CD4-positive, alpha-beta T cell treated with Interleukin-10 for 1 hour (primary cell): ENCODE data around the gene CDKN1A.
"Not testable (repeated sequence)": the region's sequence is repeated elsewhere in the genome, so short reads cannot be mapped to it uniquely, and the experiment has no call there.

ENCODE experiments used
- DNase-seq: peaks from one replicate; pipeline ENCODE4 v3.0.0-alpha.2; 2020

Gene CDKN1A

DNA sequence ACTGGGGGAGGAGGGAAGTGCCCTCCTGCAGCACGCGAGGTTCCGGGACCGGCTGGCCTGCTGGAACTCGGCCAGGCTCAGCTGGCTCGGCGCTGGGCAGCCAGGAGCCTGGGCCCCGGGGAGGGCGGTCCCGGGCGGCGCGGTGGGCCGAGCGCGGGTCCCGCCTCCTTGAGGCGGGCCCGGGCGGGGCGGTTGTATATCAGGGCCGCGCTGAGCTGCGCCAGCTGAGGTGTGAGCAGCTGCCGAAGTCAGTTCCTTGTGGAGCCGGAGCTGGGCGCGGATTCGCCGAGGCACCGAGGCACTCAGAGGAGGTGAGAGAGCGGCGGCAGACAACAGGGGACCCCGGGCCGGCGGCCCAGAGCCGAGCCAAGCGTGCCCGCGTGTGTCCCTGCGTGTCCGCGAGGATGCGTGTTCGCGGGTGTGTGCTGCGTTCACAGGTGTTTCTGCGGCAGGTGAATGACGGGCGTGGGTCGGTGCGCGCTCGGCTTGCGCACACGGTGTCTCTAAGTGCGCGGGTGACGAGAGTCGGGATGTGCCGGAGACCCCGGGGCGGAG, at the start of gene CDKN1A:
Gene CDKN1A (plus strand): TSS at position 227 of the 555 bp plus-strand sequence. CDS start 5,388 bp downstream, outside the sequence.
- peak; percentile 84 for DNase-seq

DNA sequence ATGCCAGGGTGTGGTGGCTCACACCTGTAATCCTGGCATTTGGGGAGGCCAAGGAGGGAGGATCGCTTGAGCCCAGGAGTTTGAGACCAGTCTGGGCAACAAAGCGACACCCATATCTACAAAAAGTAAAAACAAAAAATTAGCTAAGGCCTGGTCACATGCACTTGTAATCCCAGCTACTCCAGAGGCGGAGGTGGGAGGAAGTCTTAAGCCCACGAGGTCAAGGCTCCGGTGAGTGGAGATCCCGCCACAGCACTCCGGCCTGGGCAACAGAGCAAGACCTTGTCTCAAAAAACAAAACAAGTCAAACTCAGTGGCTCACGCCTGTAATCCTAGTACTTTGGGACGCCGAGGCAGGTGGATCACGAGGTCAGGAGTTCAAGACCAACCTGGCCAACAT, 48.7 kb upstream of the CDKN1A start:
- no peak for DNase-seq

DNA sequence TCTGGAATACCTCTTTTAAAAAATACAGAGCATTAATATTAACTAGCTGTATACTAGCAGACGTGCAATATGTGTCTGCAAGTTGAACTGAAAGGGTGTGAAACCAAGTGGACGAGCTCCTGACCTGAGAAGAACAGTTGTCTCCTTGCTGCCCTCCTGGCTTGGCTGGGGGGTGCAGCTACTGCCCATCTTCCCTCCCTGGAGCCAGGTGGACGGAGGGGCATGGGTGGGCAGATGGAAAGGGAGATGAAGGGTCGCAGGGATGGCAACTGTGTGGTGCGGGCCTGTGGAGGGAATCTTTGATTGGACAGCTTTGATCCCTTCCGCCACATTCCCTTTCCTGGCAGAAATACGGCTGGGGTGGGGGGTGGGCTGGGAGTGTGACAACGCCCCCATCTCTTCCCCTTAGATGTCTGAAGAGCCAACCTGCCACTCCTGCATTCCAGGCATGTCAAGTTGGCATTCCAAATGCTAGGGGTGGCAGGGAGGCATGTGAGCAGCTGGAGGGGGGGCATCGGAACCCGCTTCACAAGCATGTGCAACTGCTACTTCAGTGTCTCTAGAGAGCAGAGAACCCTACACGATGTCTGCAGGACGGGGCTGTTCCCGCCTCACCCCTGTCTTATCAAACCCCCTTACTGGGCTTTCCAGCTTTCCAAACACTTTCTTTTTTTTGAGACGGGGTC, 47.0 kb upstream of the CDKN1A start:
- DNase-seq, result no peak

DNA sequence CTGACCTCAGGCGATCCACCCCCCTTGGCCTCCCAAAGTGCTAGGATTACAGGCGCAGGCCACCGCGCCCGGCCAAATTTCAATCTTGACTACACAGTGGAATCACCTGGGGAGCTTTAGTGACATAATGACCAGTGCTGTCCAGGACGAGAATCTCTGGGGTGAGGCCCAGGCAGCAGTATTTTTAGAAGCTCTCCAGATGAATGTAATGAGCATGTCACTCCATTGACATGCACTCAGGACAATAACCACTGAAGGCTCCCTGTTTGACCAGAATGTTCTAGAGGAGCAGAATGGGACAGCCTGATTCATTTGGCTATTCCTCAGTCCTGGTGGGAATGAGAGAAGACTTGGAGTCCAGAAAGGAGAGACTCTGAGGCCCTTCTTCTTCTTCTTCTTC, 45.1 kb upstream of the CDKN1A start:
- no peak for DNase-seq

DNA sequence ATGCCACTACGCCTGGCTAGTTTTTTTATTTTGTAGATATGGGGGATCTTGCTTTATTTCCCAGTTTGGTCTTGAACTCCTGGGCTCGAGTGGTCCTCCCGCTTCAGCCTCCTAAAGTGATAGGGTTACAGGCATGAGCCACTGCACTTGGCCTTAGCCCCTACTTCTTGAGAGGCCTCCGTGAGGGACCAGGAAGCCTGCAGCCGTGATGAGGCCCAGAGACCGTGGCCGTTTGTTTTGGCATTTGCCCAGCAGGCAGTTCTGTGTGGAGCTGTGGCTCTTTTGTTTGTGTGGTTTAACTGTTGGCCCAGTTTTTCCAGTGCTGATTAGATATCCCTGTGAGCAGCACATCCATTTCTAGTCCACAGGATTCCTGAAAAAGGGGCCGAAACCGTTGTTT, 44.6 kb upstream of the CDKN1A start:
- no peak for DNase-seq

DNA sequence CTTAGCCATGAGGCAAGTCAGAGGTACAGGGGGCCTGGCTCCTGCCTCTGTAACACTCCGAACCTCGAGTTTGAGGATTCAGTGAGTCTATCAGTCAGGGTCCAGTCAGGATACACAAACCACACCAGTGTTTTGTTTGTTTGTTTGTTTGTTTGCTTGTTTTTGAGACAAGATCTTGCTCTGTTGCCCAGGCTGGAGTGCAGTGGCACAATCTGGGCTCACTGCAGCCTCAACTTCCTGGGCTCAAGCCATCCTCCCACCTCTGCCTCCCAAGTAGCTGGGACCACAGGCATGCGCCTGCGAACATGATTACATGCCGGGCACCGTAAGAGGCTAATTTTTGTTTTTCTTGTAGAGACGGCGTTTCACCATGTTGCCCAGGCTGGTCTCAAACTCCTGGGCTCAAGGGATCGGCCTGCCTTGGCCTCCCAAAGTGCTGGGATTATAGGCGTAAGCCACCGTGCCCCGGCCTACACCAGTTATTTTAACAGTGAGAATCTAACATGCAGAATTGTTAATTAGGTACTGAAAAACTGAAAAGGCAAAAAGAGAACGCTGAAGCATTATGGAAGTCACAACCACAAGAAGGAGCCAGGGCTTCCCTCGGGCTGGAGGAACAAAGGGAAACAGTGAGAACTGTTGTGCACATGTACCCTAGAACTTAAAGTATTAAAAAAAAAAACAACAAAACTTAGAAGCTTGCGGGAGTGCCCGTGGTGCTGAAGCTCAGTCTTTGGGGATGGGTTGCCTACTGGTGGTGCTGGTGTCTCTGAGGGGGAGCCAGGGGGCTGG, 44.0 kb upstream of the CDKN1A start:
- no peak for DNase-seq

DNA sequence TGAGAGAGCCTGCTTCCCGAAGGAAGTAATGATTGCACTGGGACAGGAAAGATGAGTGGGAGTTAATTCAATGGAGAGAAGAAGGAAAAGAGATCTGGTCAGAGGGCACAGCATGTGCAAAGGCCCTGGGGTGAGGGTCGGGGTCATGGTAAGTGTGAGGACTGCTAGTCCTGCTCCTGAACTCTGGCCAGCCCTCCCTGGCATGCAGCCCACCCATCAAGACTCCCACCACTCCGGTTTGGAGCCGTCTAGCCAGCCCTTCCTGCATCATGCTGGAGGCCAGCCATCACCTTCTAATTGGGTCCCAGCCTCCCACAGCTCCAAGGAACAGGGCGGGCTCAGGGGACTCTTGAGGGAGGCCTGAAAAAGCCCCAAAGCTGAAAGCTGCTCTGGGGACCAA, 42.2 kb upstream of the CDKN1A start:
- no peak for DNase-seq

DNA sequence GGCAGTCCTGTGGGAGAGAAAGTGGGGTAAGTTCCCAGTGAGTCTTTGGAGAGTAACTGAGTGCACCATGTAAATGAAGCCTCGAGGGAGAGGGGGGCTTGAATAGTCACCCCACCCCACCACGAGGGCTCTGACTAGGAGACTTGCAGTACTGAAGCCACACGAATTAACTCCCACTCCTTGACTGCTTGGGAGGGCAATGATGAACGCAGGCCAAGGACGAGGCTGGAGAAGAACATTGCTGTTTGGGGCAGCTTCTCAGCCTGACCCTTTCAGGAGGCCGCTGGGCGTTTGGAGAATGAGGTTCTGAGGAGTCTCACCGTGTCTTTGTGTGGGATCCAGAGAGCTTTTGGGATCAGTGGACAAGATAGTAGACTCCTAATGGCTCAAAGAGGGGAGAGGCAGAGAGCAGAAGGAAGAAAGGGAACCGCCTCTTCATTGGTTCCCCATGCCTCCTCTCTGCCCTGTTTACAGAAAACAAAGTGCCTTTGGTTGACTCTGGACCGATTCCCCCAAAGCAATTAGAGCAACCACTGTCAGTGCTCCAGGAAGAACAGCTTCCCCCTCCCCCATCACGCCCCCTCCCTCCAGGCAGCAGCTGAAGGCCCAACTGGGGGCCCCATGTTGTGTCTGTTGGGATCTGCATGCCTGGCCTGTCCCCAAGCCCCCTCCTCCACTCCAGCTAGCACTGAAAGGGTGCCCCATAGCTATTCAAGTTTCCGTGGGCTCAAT, 41.7 kb upstream of the CDKN1A start:
- no peak for DNase-seq

DNA sequence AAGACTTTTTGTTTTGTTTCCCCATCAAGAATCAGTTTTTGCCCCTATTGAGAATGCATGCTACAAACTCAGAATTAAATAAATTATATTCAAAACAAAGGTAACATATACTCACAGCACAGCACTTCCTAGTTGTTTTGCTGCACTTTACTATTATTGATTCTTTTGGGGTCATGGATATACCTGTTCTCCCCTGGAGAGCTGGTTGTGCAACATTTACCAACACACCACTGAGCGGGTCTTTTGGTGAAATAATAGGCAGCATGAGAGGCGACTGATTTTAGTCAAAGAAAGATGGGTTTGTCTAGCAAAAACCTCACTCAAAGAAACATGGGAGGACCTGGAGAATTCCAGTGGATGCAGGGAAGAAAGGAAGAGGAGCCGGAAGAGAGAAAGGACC, 39.9 kb upstream of the CDKN1A start:
- no peak for DNase-seq

DNA sequence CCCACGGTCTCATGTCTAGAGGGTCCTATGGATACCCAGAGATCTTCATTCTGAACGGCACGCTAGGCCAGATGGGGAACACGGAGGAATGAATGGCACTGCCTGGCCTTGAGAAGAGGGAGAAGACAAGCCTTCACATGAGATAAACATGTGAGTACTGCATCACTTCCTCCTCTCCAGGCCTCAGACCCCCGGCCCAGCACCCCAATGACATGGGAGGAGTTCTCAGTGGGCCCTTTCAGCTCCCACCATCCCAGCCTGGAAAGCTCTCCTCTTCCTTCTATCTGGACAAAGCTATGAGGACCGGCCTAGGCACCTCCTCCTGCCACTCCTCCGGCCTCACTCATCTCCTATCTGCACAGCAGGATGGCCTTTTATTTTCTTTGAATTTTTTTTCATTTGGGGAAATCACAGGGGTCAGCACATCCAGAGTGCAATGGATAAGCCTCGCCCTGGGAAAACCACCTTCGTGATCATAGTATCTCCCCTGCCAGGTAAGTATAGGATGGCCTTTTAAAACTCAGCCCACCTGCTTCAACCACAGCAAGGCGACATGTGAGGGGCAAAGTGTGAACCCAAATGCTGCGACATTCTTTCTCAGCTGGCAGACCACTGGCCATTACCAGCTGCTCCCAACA, 39.2 kb upstream of the CDKN1A start:
- DNase-seq, result no peak

DNA sequence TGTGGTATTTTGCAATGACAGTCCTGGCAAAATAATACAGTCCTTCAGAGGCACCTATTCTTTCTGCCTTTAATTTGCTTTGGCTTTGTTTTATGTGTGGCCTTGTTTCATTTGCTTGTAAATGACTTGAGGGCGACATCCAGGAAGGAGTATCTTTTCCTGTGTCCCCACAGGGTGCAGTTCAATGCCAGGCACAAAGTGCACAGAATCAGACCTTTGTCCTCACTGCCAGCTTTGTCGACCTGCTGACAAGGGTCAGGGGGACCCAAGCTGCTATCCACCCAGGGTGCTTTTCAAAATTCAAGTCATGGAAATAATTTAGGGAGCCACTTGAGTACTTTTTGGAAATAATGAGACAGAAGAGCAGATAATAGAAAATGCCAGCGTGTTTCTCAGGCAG, 37.0 kb upstream of the CDKN1A start:
- no peak for DNase-seq

DNA sequence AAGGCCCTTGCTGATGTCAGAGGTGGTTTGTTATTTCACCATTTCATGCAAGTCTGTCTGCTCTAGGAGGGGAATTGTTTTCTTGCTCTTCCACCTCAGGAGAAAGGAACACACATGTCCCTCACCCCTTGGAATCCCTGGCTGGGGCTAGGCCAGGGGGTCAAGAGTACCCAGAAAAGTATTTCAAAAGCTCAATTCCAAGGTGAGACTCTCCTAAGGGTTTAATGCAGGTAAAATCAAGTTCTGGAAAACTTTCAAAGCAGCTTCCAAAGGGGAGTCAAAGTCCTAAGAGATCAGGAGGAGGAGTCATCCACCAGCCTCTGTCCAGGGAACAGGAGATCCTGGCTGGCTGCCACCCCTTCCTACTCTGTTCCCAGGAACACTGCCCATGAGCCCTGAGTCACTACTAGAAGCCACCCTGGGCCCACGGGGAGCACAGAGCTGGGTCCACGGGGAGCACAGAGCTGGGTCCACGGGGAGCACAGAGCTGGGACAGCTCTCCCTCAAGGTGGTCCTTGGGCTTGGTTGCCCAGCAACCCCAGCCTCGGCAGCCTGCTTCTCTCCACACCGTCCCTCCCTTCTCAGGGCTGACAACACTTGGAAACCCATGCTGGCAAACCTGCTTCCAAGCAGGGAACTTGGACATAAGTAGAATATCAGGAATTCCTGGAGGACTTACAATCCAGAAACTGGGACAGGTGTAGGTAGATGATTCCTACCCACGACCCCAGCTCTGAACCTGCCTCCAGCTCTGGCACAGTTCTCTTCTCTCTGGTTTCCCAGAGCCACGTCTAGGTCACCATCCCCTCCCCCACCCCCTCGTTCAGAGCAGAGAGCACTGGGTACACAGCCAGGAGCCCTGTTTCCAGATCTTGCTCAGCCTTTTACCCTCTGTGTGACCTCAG, 35.3 kb upstream of the CDKN1A start:
- no peak for DNase-seq

DNA sequence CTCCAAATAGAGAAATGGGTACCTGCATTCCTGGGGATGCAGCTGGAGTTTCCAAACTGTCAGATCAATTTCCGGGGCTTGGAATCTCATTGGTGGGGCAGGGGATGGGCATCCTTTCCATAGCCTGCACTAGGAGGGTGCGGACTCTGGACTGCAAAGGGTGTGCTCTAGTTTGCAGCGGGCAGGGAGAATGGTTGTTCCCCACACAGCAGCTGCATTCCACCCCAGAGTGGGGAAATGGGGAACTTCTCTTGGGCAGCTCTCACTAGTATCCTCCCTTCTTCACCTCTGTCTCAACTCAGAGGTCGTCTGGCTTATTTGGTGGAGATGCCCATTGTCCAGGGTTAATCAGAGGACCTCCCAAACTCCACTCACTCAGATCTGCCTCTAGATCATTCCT, 34.5 kb upstream of the CDKN1A start:
- DNase-seq, result no peak

DNA sequence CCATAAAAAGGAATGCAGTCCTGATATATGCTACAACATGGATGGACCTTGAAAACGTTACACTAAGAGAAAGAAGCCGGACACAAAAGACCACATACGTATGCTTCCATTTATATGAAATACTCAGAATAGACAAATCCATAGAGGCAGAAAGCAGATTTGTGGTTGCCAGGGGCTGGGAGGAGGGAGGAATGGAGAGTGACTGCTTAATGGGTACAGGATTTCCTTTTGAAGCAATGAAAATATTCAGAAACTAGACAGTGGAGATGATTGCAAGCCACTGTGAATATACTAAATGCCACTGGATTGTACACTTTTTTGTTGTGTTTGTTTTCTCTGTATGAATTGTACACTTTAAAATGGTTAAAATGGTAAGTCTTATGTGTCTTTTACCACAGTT, 29.4 kb upstream of the CDKN1A start:
- DNase-seq, result no peak

DNA sequence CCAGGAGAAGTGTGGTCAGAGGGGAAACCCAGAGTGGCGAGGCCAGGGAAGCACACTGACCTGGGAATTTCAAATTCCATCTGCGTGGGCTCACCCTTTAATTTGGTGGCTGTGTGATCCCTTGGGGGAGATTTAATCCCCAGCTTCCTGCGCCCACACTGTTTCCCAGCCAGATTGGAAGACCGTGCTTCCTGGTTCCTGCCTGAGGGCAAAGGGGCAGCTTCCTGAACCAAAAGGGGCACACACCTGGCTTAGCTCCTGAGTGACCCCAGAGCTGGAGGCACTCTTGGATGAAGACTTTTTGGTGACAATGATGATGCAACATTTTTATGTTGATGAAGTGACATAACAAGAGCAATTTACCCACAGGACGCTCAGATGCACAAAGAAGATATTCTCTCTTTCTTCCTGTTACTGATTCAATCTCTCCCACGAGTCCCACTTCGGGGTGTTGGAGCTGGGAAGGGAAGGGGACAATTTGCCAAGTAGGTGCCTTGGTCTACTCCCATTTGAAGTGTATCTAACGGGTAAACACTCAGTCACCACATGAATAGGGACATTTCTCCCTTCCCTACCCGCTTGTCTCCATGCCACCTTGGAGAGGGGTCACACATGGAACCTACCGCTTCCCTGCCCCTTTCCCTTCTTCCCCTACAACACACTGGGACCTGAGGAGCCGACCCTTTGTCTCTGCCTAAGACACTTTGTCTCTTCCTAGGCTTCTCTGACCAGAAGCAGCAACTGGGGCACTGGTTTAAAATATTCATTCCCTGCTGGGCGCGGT, 28.6 kb upstream of the CDKN1A start:
- DNase-seq, result no peak

DNA sequence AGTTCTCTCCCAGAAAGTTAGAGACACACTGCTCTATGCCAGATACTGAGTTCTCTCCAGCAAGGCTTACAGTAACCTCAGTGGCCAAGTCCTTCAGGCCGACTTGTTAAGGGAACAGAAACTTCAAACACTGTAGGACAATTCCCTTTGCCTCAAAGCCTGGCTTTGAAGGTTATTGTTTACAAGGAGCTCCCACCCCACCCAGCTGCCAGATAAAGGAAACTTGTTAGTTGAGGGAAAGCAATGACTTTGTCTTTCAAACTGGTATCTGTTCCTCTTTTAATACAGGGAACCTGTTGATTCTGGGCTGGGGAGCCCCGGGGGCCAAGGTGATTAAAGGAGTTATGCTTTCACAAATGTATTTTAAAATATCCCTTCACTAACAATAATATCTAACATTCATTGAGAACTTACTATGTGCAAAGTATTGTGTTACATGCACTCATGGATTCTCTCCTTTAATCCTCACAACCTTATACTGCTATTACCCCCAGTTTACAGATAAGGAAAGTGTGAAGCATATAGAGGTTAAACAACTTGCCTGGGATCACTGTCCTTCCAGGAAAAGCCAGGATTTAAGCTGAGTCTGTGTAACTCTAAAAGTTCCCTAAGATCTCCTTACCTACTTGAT, 27.6 kb upstream of the CDKN1A start:
- DNase-seq, result peak; percentile 13

DNA sequence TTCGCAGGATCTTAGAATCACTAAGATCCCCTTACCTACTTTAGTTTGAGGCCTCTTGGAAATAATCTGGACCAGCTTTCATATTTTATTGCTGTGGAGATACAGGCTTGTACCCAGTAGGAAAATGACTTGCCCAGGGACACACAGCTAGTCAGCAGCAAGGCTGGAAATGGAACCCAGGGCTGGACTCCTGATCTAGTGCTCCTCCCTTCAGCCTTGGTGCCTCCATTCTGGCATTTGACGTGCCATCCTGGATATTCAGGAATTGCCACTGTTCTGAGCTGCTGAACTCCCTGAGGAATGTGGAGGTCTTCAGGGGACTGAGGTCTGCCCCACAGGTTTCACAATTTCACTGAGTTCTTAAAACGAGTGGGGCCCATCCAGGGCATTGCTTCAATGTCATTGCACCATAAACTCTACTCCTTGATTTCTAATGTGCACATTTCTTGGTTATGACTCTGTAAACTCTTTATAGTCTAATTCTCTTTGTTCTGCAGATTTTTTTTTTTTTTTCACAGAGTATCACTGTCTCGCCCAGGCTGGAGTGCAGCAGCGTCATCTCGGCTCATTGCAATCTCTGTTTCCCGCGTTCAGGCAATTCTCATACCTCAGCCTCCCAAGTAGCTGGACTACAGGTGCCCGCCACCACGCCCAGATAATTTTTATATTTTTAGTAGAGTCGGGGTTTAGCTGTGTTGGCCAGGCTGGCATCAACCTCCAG, 26.7 kb upstream of the CDKN1A start:
- DNase-seq, result no peak

DNA sequence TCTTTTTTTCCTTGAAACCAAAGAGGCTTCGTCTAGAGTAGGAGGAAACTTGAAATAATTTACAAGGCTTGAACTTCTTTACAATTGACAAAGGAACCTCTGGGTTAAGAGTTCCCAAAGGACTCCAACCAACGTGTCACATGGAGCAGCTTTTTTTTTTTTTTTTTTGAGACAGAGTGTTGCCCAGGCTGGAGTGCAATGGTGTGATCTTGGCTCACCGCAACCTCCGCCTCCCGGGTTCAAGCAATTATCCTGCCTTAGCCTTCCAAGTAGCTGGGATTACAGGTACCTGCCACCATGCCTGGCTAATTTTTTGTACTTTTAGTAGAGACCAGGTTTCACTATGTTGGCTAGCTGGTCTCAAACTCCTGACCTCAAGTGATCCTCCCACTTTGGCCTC, 24.0 kb upstream of the CDKN1A start:
- not testable (repeated sequence) for DNase-seq

DNA sequence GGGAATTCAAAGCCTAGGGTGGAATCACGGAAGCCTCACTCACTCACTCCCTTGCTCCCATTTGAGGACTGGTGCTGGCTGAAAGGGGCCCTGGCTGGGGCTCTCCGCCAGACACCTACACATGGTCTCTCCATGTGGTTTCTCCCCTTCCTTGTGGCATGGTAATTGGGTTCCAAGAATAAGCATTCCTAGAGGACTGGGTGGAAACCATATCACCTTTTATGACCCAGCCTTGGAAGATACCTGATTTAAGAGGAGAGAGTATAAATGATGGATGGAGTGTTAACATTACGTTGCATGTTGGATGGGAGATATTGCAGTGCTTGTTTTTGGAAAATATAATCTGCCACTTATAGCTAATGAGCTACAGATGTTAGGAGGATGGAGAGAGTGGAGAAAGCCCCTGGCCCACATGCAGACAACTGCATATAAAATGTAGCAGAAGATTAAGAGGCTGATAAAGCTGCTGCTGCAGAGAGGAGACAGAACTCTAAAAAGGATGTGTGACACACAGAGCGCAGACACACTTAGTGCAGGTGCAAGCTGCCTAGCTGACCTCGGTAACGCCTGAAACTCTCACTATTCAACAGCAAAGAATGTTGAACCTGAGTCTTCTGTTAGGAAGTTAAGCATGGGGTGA, 23.3 kb upstream of the CDKN1A start:
- DNase-seq, result no peak
